Glutamatergic neuron (in vitro differentiated cells): ENCODE measurements around the gene HTR2B. TPM values are rescaled to one million over a fixed set of nuclear protein-coding genes. Genes with fewer than 3 reads are reported as not detected.

Experiments
- DNase-seq: peaks from one replicate; pipeline ENCODE4 v3.0.0; 2022
- H3K27ac Mint-ChIP-seq: one replicate; pipeline ENCODE4 v1.8.0; 2020; ENCODE audit warnings: mild to moderate bottlenecking, mixed read lengths, inconsistent platforms; ENCODE audit not compliant: unreplicated experiment
- H3K27me3 Mint-ChIP-seq: one replicate; pipeline ENCODE4 v1.8.0; 2020; ENCODE audit warnings: mild to moderate bottlenecking, moderate library complexity, mixed read lengths, inconsistent platforms; ENCODE audit not compliant: unreplicated experiment
- H3K36me3 Mint-ChIP-seq: one replicate; pipeline ENCODE4 v1.8.0; 2020; ENCODE audit warnings: mild to moderate bottlenecking, mixed read lengths, inconsistent platforms; ENCODE audit not compliant: unreplicated experiment
- H3K4me1 Mint-ChIP-seq: one replicate; pipeline ENCODE4 v1.8.0; 2020; ENCODE audit warnings: mild to moderate bottlenecking, low read depth, mixed read lengths, inconsistent platforms; ENCODE audit not compliant: unreplicated experiment
- H3K4me3 Mint-ChIP-seq: one replicate; pipeline ENCODE4 v1.8.0; 2020; ENCODE audit warnings: mild to moderate bottlenecking, mixed read lengths, inconsistent platforms; ENCODE audit not compliant: unreplicated experiment
- H3K9me3 Mint-ChIP-seq: one replicate; pipeline ENCODE4 v1.8.0; 2020; ENCODE audit warnings: mild to moderate bottlenecking, moderate library complexity, mixed read lengths, inconsistent platforms; ENCODE audit not compliant: unreplicated experiment
- total RNA-seq: library from RNA; stranded (reverse); fragmentation: NEBNext Ultra II Directional; extraction: Animal tissue kit (Norgen Biotek cat#: 25700); gene quantifications from one replicate; pipeline ENCODE4 v1.2.1, GENCODE V29; 2021; ENCODE audit not compliant: unreplicated experiment
- TF ChIP-seq, protein P1 (sequence below): fragments of 200-600 bp; sonication (generic); IDR thresholded peaks from one replicate; pipeline ENCODE4 v1.5.0; 2021; ENCODE audit not compliant: partially characterized antibody, unreplicated experiment

Gene HTR2B
- total RNA-seq, 1 donor from 2014 or later, result not detected

DNA sequence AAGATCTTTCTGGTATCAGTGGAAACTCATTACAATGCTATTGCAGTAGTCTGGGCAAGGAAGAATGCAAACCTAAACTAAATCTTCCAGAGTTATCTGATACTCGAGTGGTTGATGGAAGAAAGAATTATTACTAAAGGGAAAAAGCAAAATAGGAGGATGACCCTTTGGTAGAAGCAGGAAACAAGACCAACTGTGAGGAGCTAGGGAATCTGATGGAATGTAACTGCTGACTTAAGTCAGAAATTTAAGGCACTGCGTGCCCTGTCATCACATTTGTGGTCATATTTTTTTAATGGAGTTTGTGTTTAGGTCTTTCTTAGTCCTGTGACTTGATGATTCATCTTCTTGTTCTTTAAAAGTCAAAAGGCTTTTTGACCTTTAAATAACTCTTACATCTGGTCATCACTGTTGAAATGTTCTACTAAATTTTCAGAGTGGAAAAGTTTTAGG, 37.1 kb upstream of the HTR2B start:
- no peaks in the 10 kb centered on the region for H3K36me3 Mint-ChIP-seq
- H3K27ac Mint-ChIP-seq, result no peak overlapping the region
- H3K4me3 Mint-ChIP-seq, result no peak overlapping the region
- TF ChIP-seq, protein P1, sequence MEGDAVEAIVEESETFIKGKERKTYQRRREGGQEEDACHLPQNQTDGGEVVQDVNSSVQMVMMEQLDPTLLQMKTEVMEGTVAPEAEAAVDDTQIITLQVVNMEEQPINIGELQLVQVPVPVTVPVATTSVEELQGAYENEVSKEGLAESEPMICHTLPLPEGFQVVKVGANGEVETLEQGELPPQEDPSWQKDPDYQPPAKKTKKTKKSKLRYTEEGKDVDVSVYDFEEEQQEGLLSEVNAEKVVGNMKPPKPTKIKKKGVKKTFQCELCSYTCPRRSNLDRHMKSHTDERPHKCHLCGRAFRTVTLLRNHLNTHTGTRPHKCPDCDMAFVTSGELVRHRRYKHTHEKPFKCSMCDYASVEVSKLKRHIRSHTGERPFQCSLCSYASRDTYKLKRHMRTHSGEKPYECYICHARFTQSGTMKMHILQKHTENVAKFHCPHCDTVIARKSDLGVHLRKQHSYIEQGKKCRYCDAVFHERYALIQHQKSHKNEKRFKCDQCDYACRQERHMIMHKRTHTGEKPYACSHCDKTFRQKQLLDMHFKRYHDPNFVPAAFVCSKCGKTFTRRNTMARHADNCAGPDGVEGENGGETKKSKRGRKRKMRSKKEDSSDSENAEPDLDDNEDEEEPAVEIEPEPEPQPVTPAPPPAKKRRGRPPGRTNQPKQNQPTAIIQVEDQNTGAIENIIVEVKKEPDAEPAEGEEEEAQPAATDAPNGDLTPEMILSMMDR, result no peak
- H3K4me1 Mint-ChIP-seq, result no peaks in the 10 kb centered on the region
- peaks cover 2% of the 10 kb centered on the region for H3K9me3 Mint-ChIP-seq
- DNase-seq, result no peak
- no peaks in the 10 kb centered on the region for H3K27me3 Mint-ChIP-seq

- Mint-ChIP-seq H3K4me3 (no peak overlapping the region), H3K36me3 (no peaks in the 10 kb centered on the region), H3K27ac (no peak overlapping the region), H3K4me1 (no peaks in the 10 kb centered on the region), H3K27me3 (no peaks in the 10 kb centered on the region), H3K9me3 (peaks cover 2% of the 10 kb centered on the region)
- no peak for DNase-seq
- TF ChIP-seq, protein P1, result no peak
Measured at GRCh38 chr2:231161252-231161839, 36.5 kb upstream of the HTR2B start.

GRCh38 chr2:231160701-231161100, 35.9 kb upstream of the HTR2B start:
- H3K36me3 Mint-ChIP-seq, result no peaks in the 10 kb centered on the region
- H3K27me3 Mint-ChIP-seq, result no peaks in the 10 kb centered on the region
- no peak for DNase-seq
- peaks cover 2% of the 10 kb centered on the region for H3K9me3 Mint-ChIP-seq
- no peaks in the 10 kb centered on the region for H3K4me1 Mint-ChIP-seq
- H3K4me3 Mint-ChIP-seq, result no peak overlapping the region
- no peak overlapping the region for H3K27ac Mint-ChIP-seq
- TF ChIP-seq, protein P1, result no peak

DNA sequence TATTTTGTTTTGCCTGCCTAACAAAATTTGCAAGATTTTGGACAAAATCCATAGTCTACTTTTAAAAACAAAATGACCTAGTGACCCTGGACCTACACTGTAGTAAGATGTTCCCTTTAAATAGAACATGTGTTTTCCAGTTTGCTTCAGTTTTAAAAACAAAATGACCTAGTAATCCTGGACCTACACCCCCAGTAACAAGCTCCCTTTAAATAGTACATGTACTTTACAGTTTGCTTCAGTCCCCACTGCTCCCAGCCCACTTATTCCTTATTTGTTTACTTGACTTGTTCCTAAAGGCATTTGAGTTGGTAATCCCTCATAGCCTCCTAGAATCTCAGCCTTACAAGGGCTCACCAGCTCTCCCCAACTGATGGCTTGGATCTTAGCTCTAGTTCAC, 34.5 kb upstream of the HTR2B start:
- no peak overlapping the region for H3K4me3 Mint-ChIP-seq
- DNase-seq, result no peak
- H3K36me3 Mint-ChIP-seq, result no peaks in the 10 kb centered on the region
- peaks cover 2% of the 10 kb centered on the region for H3K9me3 Mint-ChIP-seq
- no peaks in the 10 kb centered on the region for H3K4me1 Mint-ChIP-seq
- no peaks in the 10 kb centered on the region for H3K27me3 Mint-ChIP-seq
- TF ChIP-seq, protein P1, result no peak
- no peak overlapping the region for H3K27ac Mint-ChIP-seq

DNA sequence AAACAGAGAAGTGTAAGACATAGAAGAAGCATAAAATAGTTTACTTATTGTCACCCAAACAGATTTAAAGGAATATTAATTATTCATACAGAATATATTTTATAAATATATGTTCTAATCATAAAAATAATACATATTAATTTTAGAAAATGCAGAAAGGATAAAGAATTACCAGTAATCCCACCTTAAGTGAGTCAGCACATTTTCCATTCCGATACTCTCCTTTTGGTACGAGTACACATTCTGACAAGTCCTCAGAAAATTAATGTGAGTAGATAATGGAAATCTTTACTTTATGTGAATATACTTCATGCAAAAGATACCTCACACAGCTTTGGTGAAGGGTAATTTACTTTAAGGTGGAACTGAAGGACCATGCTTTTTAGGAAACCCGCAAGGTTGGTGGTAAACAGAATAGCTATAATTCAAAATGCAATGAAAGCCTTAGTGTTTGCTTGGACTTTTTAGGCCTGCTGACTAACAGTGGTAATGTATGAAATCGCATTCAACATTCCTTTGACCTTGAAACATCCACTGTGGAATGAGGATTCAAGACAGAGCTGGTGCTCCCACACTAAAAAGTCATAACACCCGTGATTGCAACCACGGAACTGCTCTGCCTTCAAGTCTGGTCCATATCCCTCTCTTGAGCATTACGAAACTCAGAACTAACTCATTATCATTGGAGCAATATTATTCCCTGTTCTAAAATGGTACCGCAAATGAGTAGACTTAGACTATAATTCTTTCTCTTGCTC, 28.1 kb upstream of the HTR2B start:
- Mint-ChIP-seq H3K27ac (no peak overlapping the region), H3K27me3 (no peaks in the 10 kb centered on the region), H3K4me1 (no peaks in the 10 kb centered on the region), H3K4me3 (no peak overlapping the region), H3K9me3 (no peaks in the 10 kb centered on the region), H3K36me3 (no peaks in the 10 kb centered on the region)
- no peak for DNase-seq
- TF ChIP-seq, protein P1, result no peak
